HUES64 (cell line): ENCODE data around the gene TCP10L.
"Not testable (repeated sequence)": the region's sequence is repeated elsewhere in the genome, so short reads cannot be mapped to it uniquely, and the experiment has no call there.

Experiments used
- H3K27ac ChIP-seq: 2 replicates; pipeline ENCODE4 v1.7.0; 2013; ENCODE audit warnings: low read depth, low read length, inconsistent platforms
- H3K27me3 ChIP-seq: 2 replicates; pipeline ENCODE4 v1.6.1; 2013; ENCODE audit warnings: mild to moderate bottlenecking, low read length; ENCODE audit not compliant: insufficient read depth
- H3K36me3 ChIP-seq: 2 replicates; pipeline ENCODE4 v1.6.1; 2013; ENCODE audit warnings: mild to moderate bottlenecking, low read length; ENCODE audit not compliant: insufficient read depth
- H3K4me1 ChIP-seq: 2 replicates; pipeline ENCODE4 v1.6.1; 2013; ENCODE audit warnings: mild to moderate bottlenecking, low read length, moderate library complexity; ENCODE audit not compliant: insufficient read depth
- H3K4me3 ChIP-seq: 2 replicates; pipeline ENCODE4 v1.5.1; 2013; ENCODE audit warnings: mild to moderate bottlenecking, low read length, moderate library complexity
- H3K9ac ChIP-seq: 2 replicates; pipeline ENCODE4 v1.6.1; 2013; ENCODE audit warnings: mild to moderate bottlenecking, low read depth, low read length
- H3K9me3 ChIP-seq: 2 replicates; pipeline ENCODE4 v1.6.1; 2013; ENCODE audit warnings: low read depth, low read length; ENCODE audit not compliant: insufficient read depth
- WGBS: fragments of 150-250, 120-280 bp; methylation state at CpG from one replicate; pipeline ENCODE4 v1.1.7; 2013; ENCODE audit warnings: missing lambda C conversion rate; 5-methylcytosine and 5-hydroxymethylcytosine counted together

The TCP10L gene

DNA sequence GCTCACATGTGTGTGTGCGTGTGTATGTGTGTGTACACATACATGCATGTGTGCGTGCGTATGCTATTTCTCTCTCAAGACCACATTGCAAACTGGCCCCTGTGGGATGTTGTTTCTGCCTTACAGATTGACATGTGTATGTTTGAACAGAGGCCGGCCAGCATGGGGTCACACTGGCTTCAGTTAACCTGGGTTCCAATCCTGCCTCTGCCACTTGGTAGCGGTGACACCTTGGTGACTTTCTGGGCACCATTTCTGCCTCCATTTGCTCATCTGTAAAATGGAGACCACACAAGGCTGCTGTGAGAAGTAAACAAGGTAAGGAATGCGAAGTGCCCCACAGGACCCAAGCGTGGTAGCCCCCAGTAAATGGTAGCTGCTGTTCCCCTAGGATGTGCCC, 51.7 kb downstream of the TCP10L start:
- 98% methylated on average over 7 of the region's 7 CpGs for WGBS
- H3K9me3 ChIP-seq, result no peaks in the 10 kb centered on the region; the same call in 1 of the 2 replicates
- H3K9ac ChIP-seq, result no peak overlapping the region
- H3K36me3 ChIP-seq, result no peaks in the 10 kb centered on the region
- H3K27ac ChIP-seq, result no peak overlapping the region
- H3K4me3 ChIP-seq, result no peak overlapping the region
- peaks cover 2% of the 10 kb centered on the region for H3K4me1 ChIP-seq
- H3K27me3 ChIP-seq, result no peaks in the 10 kb centered on the region

DNA sequence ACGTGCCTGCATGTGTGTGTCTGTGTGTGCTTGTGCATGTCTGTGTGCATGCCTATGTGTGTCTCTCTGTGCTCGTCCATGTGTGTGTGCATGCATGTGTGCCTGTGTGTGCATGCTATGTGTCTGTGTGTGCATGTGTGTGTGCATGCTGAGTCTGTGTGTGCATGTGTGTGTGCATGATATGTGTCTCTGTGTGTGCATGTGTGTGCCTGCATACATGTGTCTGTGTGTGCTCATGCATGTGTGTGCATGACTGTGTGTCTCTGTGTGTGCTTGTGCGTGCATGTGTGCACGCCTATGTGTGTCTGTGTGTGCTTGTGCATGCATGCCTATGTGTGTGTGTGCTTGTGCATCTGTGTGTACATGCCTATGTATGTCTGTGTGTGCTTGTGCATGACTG, 52.3 kb downstream of the TCP10L start:
- Histone ChIP-seq H3K27me3 (no peaks in the 10 kb centered on the region), H3K27ac (no peak overlapping the region), H3K9ac (no peak overlapping the region), H3K9me3 (no peaks in the 10 kb centered on the region; the same call in 1 of the 2 replicates), H3K4me3 (no peak overlapping the region), H3K36me3 (no peaks in the 10 kb centered on the region), H3K4me1 (no peaks in the 10 kb centered on the region)
- 93% methylated on average over 4 of the region's 4 CpGs for WGBS

DNA sequence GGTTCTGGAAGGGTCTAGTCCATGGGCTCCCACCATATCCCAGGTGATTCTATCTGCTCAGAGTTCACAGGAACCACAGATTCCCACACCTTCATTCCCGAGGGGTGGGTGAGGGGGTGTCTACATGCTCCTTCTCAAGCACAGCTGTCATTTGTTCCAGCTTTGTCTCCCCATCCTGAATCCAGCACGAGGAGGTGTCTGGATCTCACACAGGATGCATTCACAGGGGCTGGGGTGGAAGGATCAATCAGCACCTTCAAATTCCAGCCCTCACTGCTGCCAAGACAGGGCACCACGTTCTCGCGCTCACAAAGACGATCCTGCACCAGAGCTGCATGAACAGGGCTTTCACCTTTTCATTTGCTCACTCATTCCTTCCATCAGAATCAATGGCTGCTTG, 52.7 kb downstream of the TCP10L start:
- H3K4me3 ChIP-seq, result no peak overlapping the region
- no peaks in the 10 kb centered on the region for H3K27me3 ChIP-seq
- H3K27ac ChIP-seq, result no peak overlapping the region
- H3K4me1 ChIP-seq, result no peaks in the 10 kb centered on the region
- WGBS, result 94% methylated on average over 6 of the region's 6 CpGs
- H3K9ac ChIP-seq, result no peak overlapping the region
- H3K36me3 ChIP-seq, result no peaks in the 10 kb centered on the region
- no peaks in the 10 kb centered on the region; the same call in 1 of the 2 replicates for H3K9me3 ChIP-seq

DNA sequence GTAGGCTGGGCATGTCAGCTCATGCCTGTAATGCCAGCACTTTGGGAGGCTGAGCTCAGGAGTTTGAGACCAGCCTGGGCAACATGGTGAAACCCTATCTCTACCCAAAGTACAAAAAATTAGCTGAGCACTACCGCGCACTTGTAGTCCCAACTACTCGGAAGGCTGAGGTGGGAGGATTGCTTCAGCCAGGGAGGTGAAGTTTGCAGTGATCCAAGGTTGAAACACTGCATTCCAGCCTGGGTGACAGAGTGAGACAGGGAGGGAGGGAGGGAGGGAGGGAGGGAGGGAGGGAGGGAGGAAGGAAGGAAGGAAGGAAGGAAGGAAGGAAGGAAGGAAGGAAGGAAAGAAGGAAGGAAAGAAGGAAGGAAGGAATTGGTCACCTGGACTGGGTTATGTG, 53.8 kb downstream of the TCP10L start:
- WGBS, result 100% methylated on average over 3 of the region's 3 CpGs
- H3K9me3 ChIP-seq, H3K4me3 ChIP-seq, H3K9ac ChIP-seq, H3K4me1 ChIP-seq, H3K27ac ChIP-seq, H3K27me3 ChIP-seq, H3K36me3 ChIP-seq: not testable (repeated sequence)

DNA sequence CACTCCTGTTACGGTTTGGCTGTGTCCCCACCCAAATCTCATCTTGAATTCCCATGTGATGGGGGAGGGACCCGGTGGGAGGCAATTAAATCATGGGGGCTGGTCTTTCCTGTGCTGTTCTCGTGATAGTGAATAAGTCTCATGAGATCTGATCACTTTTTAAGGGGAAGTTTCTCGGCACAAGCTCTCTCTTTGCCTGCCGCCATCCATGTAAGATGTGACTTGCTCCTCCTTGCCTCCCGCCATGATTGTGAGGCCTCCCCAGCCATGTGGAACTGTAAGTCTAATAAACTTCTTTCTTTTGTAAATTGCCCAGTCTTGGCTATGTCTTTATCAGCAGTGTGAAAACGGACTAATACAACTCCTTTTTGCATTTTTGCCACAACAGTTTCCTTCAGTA, 54.5 kb downstream of the TCP10L start:
- not testable (repeated sequence) for H3K9ac ChIP-seq, H3K36me3 ChIP-seq, H3K9me3 ChIP-seq, H3K27ac ChIP-seq, H3K4me1 ChIP-seq, H3K27me3 ChIP-seq, H3K4me3 ChIP-seq
- WGBS, result 83% methylated on average over 7 of the region's 7 CpGs

DNA sequence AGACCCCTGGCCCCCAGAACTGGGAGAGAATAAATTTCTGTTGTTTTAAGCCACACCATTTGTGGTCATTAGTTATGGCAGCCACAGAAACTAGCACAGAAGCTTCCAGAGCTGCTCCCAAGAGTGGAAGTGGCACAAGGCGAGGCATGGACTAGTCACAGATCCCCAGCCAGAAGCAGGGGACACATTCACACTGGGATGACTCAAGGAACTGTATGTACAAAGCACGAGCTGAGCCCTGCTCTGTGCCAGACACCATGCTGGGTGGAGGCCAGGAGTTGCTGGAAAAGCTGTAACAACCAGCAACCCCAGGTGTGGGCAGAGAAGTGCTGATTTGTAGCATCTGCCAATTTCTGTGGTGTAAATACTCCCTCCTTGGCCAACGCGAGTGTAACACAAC, 55.6 kb downstream of the TCP10L start:
- Histone ChIP-seq H3K4me3 (no peak overlapping the region), H3K9me3 (no peaks in the 10 kb centered on the region; the same call in 1 of the 2 replicates), H3K27me3 (no peaks in the 10 kb centered on the region), H3K9ac (no peak overlapping the region), H3K4me1 (0 out of 2 replicates have a peak, but pooled peaks cover under 1% of the 10 kb centered on the region), H3K27ac (no peak overlapping the region), H3K36me3 (no peaks in the 10 kb centered on the region)
- 75% methylated on average over 4 of the region's 4 CpGs for WGBS

DNA sequence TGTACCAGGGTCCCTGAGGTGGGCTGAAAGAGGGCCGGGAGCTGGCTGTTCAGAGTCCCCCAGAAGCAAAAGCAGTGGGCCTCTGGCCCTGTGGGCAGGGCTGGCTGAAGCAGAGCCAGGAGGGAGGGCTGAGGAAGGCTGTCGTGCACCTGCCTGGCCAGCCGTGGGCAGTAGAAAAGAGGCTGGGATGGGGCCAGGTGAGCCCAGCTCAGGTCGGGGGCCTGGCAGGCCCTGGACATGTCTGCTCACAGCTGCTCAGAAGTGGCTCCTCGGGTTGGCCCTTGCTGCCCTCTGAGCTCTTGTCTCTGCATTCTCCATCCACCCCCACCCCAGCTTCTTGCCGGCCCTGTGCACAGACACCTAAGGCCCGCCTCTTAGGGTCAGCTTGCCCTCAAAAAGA, 60.0 kb downstream of the TCP10L start:
- peak overlapping the region; percentile 1; the same call in 1 of the 2 replicates for H3K9ac ChIP-seq
- no peaks in the 10 kb centered on the region for H3K36me3 ChIP-seq
- no peak overlapping the region for H3K4me3 ChIP-seq
- no peaks in the 10 kb centered on the region; the same call in 1 of the 2 replicates for H3K9me3 ChIP-seq
- WGBS, result 81% methylated on average over 7 of the region's 7 CpGs
- no peak overlapping the region for H3K27ac ChIP-seq
- H3K4me1 ChIP-seq, result peaks cover 12% of the 10 kb centered on the region
- no peaks in the 10 kb centered on the region for H3K27me3 ChIP-seq

DNA sequence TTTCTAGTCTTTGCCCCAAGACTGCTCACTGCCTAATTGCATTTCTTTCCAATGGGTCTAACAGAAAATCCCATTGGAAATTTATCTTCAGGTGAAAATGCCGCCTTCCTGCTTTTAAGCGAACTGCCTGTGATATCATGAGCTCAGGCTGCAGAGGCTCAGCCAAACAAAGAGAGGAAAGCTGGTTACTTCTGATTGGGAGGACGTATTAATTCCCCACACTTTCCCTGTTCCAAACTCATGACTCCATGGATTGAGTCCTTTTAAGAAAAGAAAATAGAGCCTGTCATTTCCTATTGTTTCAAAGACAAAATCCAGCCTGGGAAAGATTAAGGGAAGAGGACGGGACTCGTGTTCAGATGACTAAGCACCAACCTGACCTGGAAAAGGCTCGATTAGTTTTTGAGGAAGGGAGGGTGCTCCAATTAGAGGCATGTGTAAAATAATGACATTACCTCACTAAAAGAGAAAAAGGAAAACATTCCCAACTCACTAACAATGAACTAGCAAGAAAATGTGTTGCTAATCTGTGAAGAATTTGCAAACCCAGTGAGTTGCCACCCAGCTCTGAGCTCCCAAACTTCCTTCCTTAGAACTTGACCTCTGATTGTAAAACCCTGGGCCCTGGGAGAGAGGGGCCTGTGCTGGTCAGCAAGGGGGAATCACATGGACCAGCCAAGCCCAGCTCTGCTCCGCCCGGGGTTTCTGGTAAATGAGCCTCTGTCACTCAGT, 61.2 kb downstream of the TCP10L start:
- Histone ChIP-seq H3K36me3 (no peaks in the 10 kb centered on the region), H3K27ac (peak overlapping the region; percentile 24), H3K4me1 (peaks cover 12% of the 10 kb centered on the region), H3K9me3 (no peaks in the 10 kb centered on the region), H3K9ac (no peak overlapping the region), H3K27me3 (no peaks in the 10 kb centered on the region), H3K4me3 (no peak overlapping the region)
- WGBS, result 68% methylated on average over 7 of the region's 8 CpGs
